Brain microvascular endothelial cell (primary cell): Measurements from ENCODE around the gene CPTP.

ENCODE experiments used
- DNase-seq: peaks from one replicate; pipeline ENCODE4 v3.0.0-alpha.2; 2020
- H3K27ac ChIP-seq: fragments of 250-450 bp; sonication (Bioruptor Pico); 2 replicates; pipeline ENCODE4 v1.5.1; 2020; ENCODE audit warnings: mild to moderate bottlenecking, moderate library complexity
- H3K27me3 ChIP-seq: fragments of 250-450 bp; sonication (Bioruptor Pico); replicated peaks from 2 replicates; pipeline ENCODE4 v1.5.1; 2020; ENCODE audit warnings: mild to moderate bottlenecking
- H3K36me3 ChIP-seq: fragments of 250-450 bp; sonication (Bioruptor Pico); replicated peaks from 2 replicates; pipeline ENCODE4 v1.5.1; 2020; ENCODE audit warnings: mild to moderate bottlenecking
- H3K4me3 ChIP-seq: 2 replicates; pipeline ENCODE4 v1.5.1; 2011; ENCODE audit warnings: low read depth, mild to moderate bottlenecking, control low read depth, low read length, moderate library complexity
- in situ Hi-C: cut with HindIII; loops from 2 replicates; pipeline ENCODE4 v1.10.0; 2017; ENCODE audit warnings: low sequenced_read_pairs, low pct_ligation_motif_present
- TF ChIP-seq, protein P1 (sequence below): IDR thresholded peaks from 2 replicates; pipeline ENCODE4 v1.5.1; 2011; ENCODE audit warnings: low read depth, mild to moderate bottlenecking, moderate library complexity, low read length, control low read depth, inconsistent platforms; ENCODE audit errors: missing control alignments

CPTP gene

GRCh38 chr1:1349256-1350012, 24.8 kb downstream of the CPTP start, which contains the start of gene DVL1:
Gene DVL1, minus strand, starts transcription at chr1:1349418. Its CDS starts 353 bp downstream, at chr1:1349065.
- DNase-seq, result no peak
- Histone ChIP-seq H3K36me3 (peaks cover 3% of the 10 kb centered on the region), H3K27ac (peak within 1 kb of the TSS; percentile 71), H3K27me3 (no peaks in the 10 kb centered on the region), H3K4me3 (peak within 1 kb of the TSS; percentile 70)
- TF ChIP-seq, protein P1, sequence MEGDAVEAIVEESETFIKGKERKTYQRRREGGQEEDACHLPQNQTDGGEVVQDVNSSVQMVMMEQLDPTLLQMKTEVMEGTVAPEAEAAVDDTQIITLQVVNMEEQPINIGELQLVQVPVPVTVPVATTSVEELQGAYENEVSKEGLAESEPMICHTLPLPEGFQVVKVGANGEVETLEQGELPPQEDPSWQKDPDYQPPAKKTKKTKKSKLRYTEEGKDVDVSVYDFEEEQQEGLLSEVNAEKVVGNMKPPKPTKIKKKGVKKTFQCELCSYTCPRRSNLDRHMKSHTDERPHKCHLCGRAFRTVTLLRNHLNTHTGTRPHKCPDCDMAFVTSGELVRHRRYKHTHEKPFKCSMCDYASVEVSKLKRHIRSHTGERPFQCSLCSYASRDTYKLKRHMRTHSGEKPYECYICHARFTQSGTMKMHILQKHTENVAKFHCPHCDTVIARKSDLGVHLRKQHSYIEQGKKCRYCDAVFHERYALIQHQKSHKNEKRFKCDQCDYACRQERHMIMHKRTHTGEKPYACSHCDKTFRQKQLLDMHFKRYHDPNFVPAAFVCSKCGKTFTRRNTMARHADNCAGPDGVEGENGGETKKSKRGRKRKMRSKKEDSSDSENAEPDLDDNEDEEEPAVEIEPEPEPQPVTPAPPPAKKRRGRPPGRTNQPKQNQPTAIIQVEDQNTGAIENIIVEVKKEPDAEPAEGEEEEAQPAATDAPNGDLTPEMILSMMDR, result peak; percentile 67
- in situ Hi-C loops, result no loop called here

DNA sequence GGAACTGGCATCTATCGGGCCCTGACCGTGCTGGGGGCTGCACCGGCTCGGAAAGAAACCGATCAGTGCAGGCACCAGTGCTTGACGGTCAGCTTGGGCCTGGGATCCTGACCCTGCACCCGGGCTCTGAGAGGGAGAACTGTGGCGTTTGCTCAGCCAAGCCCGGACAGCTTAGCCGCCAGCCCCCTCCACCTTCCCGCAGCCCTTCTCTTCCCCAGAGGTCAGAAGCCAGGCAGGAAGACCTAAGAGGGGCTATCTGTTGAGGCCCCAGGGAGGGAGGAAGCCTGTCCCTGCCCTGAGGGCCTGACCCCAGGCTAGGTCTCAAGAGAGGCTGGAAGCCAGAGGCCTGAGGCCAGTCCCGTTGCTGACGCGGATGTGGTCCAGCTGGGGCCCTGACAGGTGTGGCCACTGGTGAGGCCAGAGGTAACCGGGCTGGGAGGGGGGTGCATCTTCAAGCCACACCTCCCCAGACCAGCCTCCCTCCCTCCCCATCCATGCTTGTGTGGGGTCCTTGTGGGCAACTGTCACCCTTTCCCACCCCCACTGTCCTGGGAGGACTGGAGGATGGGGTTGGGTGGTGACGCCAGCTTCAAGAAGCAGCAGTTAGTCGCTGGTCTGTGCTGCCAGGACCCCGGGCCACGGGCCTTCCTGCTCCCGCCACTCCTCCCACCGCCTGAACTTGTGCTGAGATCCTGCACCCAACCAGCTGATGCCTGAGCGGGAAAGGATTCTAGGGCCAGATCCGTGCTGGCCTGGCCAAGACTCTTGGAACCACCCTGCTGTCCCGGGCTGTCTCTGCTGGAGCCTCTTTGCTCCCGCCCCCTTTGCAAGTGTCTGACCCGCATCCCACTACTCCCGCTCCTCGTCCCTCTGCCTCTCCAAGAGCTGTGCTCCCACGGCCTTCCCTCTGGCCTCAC, 27.2 kb downstream of the CPTP start:
- no peak for DNase-seq
- in situ Hi-C loops, result no loop called here
- H3K27me3 ChIP-seq, result no peaks in the 10 kb centered on the region
- no peak overlapping the region for H3K4me3 ChIP-seq
- H3K36me3 ChIP-seq, result peaks cover 8% of the 10 kb centered on the region
- no peak overlapping the region for H3K27ac ChIP-seq
- TF ChIP-seq, protein P1, result no peak

- Histone ChIP-seq H3K27me3 (no peaks in the 10 kb centered on the region), H3K27ac (no peak overlapping the region), H3K36me3 (peaks cover 8% of the 10 kb centered on the region), H3K4me3 (no peak overlapping the region)
- in situ Hi-C loops, result no loop called here
- no peak for DNase-seq
- TF ChIP-seq, protein P1, result no peak
Observed at GRCh38 chr1:1352786-1353388, 28.3 kb downstream of the CPTP start.

DNA sequence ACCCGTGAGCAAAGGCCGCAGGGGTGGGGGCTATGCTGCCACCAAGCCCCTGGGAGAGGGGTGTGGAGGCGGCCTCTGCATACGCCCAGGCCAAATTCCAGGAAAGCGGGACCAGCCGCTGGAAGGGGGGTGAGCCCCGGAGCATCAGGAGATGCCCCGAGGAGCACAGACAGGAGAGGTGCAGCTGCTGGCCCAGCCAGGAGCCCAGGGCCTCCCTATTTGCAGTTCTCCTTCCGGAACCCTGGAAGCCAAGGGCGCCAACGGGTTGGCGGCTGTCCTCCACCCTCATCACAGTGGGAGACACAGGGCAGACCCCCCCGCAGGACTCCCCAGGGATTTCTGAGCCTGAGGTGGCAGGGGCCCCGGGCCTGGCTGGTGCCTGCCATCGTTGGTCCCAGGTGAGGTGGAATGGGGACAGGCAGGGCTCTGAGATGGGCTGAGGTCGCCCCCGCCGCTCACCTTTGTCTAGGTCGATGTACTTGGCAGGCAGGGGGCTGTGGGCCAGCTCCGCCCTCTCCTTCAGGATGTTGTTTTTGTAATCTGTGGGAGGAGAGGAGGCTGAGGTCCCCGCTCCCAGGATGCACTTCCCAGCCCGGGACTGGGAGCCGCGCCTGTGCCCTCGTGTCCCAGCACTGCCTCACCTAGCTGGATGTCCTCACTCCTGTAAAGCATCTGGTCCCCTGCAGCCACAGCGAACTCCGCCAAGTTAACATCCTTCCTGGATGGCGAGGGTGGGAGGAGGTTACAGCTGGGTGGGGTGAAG, 29.0 kb downstream of the CPTP start:
- no peaks in the 10 kb centered on the region for H3K27me3 ChIP-seq
- peaks cover 8% of the 10 kb centered on the region for H3K36me3 ChIP-seq
- H3K27ac ChIP-seq, result no peak overlapping the region
- H3K4me3 ChIP-seq, result no peak overlapping the region
- no peak for DNase-seq
- TF ChIP-seq, protein P1, result no peak
- in situ Hi-C loops, result no loop called here
